ENCODE results near the gene DDX24. TPM values are rescaled to one million over a fixed set of nuclear protein-coding genes. Genes with fewer than 3 reads are reported as not detected.
A peak's percentile ranks its signal among the peaks of the same experiment; 100 is the strongest.

DDX24 gene
- total RNA-seq, 4 donors from 2014 or later, result 107 to 134 (median 108) TPM

GRCh38 chr14:94038510-94038909, 42.5 kb downstream of the DDX24 start:
- H3K27ac ChIP-seq, result no peak overlapping the region
- H3K36me3 ChIP-seq, result peaks cover 4% of the 10 kb centered on the region
- H3K9me3 ChIP-seq, result no peaks in the 10 kb centered on the region
- WGBS, result 87% methylated on average over 5 of the region's 7 CpGs
- no peaks in the 10 kb centered on the region for H3K27me3 ChIP-seq
- no peak overlapping the region for H3K4me3 ChIP-seq
- TF ChIP-seq POLR2AphosphoS5 (IDR thresholded peaks at IDR 0.05) (no peak), POLR2A (IDR thresholded peaks at IDR 0.05) (no peak), EP300 (IDR thresholded peaks at IDR 0.05) (no peak)
- TF ChIP-seq, protein P1, sequence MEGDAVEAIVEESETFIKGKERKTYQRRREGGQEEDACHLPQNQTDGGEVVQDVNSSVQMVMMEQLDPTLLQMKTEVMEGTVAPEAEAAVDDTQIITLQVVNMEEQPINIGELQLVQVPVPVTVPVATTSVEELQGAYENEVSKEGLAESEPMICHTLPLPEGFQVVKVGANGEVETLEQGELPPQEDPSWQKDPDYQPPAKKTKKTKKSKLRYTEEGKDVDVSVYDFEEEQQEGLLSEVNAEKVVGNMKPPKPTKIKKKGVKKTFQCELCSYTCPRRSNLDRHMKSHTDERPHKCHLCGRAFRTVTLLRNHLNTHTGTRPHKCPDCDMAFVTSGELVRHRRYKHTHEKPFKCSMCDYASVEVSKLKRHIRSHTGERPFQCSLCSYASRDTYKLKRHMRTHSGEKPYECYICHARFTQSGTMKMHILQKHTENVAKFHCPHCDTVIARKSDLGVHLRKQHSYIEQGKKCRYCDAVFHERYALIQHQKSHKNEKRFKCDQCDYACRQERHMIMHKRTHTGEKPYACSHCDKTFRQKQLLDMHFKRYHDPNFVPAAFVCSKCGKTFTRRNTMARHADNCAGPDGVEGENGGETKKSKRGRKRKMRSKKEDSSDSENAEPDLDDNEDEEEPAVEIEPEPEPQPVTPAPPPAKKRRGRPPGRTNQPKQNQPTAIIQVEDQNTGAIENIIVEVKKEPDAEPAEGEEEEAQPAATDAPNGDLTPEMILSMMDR (IDR thresholded peaks at IDR 0.05), result no peak
- DNase-seq (ENCODE audit: low spot score in 2 of 2), result no peak
- peaks cover 6% of the 10 kb centered on the region for H3K4me1 ChIP-seq

GRCh38 chr14:94037954-94038353, 43.0 kb downstream of the DDX24 start:
- H3K27ac ChIP-seq, result no peak overlapping the region
- TF ChIP-seq POLR2A (IDR thresholded peaks at IDR 0.05), result no peak
- TF ChIP-seq POLR2AphosphoS5 (IDR thresholded peaks at IDR 0.05), result no peak
- TF ChIP-seq EP300 (IDR thresholded peaks at IDR 0.05), result no peak
- TF ChIP-seq, protein P1 (IDR thresholded peaks at IDR 0.05), result no peak
- WGBS, result 80% methylated on average over 5 of the region's 9 CpGs
- no peaks in the 10 kb centered on the region for H3K9me3 ChIP-seq
- DNase-seq (ENCODE audit: low spot score in 2 of 2), result no peak
- H3K27me3 ChIP-seq, result no peaks in the 10 kb centered on the region
- peaks cover 6% of the 10 kb centered on the region for H3K4me1 ChIP-seq
- H3K4me3 ChIP-seq, result no peak overlapping the region
- H3K36me3 ChIP-seq, result no peaks in the 10 kb centered on the region

- no peak for DNase-seq (ENCODE audit: low spot score in 2 of 2)
- Histone ChIP-seq H3K27me3 (no peaks in the 10 kb centered on the region), H3K4me1 (no peaks in the 10 kb centered on the region), H3K4me3 (no peak overlapping the region), H3K27ac (no peak overlapping the region), H3K9me3 (no peaks in the 10 kb centered on the region), H3K36me3 (no peaks in the 10 kb centered on the region)
- WGBS, result 40% methylated on average over 12 of the region's 12 CpGs
- TF ChIP-seq, protein P1 (IDR thresholded peaks at IDR 0.05), result peak; percentile 70 to 79
- no peak for TF ChIP-seq POLR2A (IDR thresholded peaks at IDR 0.05)
Observed at GRCh38 chr14:94036313-94037167, 44.5 kb downstream of the DDX24 start.

GRCh38 chr14:94034886-94035285, 46.1 kb downstream of the DDX24 start:
- Histone ChIP-seq H3K9me3 (no peaks in the 10 kb centered on the region), H3K4me3 (no peak overlapping the region), H3K36me3 (no peaks in the 10 kb centered on the region), H3K4me1 (no peaks in the 10 kb centered on the region), H3K27me3 (no peaks in the 10 kb centered on the region), H3K27ac (no peak overlapping the region)
- no peak for DNase-seq (ENCODE audit: low spot score in 2 of 2)
- TF ChIP-seq EP300 (IDR thresholded peaks at IDR 0.05) (no peak), POLR2AphosphoS5 (IDR thresholded peaks at IDR 0.05) (no peak), POLR2A (IDR thresholded peaks at IDR 0.05) (no peak)
- TF ChIP-seq, protein P1 (IDR thresholded peaks at IDR 0.05), result no peak
- WGBS, result 84% methylated on average over 3 of the region's 3 CpGs

GRCh38 chr14:94031883-94032279, 49.1 kb downstream of the DDX24 start:
- no peaks in the 10 kb centered on the region for H3K27me3 ChIP-seq
- TF ChIP-seq POLR2AphosphoS5 (IDR thresholded peaks at IDR 0.05) (no peak), POLR2A (IDR thresholded peaks at IDR 0.05) (no peak), EP300 (IDR thresholded peaks at IDR 0.05) (no peak)
- TF ChIP-seq, protein P1 (IDR thresholded peaks at IDR 0.05), result no peak
- no peaks in the 10 kb centered on the region for H3K36me3 ChIP-seq
- 78% methylated on average over 5 of the region's 7 CpGs for WGBS
- no peak overlapping the region for H3K4me3 ChIP-seq
- no peaks in the 10 kb centered on the region for H3K9me3 ChIP-seq
- no peak overlapping the region for H3K27ac ChIP-seq
- no peak for DNase-seq (ENCODE audit: low spot score in 2 of 2)
- H3K4me1 ChIP-seq, result peaks cover 4% of the 10 kb centered on the region

Measured in suprapubic skin (tissue), 4 donors.